HG03045 (cell line): Measurements from ENCODE around the gene DBN1.
A peak's percentile ranks its signal among the peaks of the same experiment; 100 is the strongest.

Source experiments
- ATAC-seq: cut with Tn5 transposase; IDR thresholded peaks from one replicate; pipeline ENCODE4 v1.9.1; 2021; ENCODE audit warnings: mild to moderate bottlenecking, moderate library complexity; ENCODE audit not compliant: unreplicated experiment

The DBN1 gene

GRCh38 chr5:177475563-177476427 lies 2.4 kb upstream of the DBN1 start:
- ATAC-seq: no peak

- ATAC-seq: no peak
Observed at GRCh38 chr5:177474846-177475562, 1.6 kb upstream of the DBN1 start.

DNA sequence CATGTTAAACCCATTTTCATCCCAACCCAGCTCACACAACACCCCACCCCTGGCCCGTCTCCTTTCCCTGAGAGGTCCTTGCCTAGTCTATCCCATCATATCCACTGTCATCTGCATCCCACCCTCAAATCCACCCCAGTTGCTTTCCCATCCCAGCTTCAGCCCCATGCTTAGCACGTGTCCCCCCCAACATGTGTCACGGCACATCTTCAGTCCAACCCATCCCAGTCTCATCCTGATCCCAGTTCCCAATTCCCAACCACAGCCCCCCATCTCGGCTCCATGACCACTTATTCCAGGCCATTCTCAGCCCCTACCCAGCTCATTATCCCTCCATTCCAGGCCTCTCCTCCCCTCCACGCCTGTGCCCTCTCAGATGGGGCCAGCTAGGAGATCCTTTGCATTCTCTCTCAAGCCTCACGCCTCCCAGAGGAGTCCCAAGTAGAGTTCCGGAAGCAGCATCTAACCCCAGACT lies 605 bp upstream of the DBN1 start:
- no peak for ATAC-seq

GRCh38 chr5:177472460-177473442 lies 683 bp downstream of the DBN1 start:
- peak; percentile 36 for ATAC-seq

GRCh38 chr5:177471610-177472356 lies 1.7 kb downstream of the DBN1 start:
- ATAC-seq: no peak

DNA sequence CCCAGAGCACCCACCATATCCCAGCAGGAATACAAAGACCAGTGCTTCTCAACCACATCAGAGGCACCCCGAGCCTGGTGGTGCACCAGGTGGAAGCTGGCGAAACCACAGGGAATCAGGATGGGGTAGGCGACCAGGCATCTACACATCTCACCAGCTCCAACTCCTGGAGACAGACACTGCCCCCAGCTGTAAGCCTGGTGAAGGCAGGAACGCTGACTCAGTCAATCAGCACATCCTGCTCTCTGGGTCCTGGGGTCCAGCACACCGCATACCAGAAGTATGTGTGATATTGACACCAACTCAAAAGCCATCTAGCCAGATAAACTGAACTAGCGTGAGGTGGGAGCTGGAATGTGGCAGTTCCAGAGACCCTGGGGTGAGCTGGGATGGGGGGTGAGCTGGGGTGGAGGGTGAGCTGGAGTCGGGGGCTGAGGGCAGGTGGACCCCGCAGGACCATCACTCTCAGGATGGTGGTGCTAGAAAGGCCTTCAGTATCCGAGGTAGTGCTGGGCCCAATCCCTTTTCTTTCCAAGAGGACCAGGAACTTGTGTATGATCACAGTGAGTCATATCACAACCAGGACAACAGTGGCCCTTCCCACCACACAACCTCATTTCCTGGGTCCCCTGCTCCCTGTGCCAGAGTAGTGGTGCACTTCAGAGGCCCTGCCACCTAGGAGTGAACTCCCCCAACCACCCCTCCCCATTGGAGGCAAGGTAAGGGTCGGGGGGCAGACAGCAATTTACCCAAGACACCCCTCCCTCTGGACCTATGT lies 2.5 kb downstream of the DBN1 start:
- no peak for ATAC-seq

DNA sequence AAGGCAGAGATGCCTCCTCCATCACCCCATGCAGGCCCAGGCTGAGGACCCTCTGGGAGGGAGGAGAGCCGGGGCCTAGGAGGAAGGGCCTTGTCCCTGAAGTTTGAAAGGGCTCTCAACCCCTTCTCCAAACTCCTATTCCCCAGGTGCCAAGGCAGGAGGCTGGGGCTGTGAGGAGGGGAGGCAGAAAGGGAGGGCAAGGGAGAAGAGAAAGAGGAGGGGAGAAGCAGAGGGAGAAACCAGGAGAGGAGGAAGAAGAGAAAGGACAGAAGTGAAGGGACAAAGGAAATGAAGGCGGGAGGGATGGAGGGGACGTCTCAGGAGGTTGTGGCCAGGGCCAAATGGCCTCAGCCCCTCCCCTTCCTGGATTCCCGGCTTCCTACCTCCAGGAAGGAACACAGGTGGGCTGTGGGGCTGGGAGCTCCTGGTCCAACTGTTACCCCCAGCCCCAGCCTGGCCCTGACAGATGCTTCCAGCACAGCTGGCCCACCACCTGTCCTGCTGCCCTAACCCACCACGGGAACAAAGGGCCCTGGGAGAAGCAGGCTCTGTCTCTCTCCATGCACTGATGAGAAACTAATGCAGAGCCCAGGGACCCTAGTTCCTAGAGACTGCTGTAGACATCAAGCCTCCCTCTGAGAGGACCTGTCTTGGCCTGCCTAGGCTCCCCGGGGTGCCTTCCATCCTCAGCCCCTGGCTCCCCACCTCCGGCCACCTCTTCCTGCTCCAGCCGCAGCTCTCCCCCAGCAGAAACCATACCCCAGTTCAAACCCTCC lies 3.5 kb downstream of the DBN1 start:
- no peak for ATAC-seq

DNA sequence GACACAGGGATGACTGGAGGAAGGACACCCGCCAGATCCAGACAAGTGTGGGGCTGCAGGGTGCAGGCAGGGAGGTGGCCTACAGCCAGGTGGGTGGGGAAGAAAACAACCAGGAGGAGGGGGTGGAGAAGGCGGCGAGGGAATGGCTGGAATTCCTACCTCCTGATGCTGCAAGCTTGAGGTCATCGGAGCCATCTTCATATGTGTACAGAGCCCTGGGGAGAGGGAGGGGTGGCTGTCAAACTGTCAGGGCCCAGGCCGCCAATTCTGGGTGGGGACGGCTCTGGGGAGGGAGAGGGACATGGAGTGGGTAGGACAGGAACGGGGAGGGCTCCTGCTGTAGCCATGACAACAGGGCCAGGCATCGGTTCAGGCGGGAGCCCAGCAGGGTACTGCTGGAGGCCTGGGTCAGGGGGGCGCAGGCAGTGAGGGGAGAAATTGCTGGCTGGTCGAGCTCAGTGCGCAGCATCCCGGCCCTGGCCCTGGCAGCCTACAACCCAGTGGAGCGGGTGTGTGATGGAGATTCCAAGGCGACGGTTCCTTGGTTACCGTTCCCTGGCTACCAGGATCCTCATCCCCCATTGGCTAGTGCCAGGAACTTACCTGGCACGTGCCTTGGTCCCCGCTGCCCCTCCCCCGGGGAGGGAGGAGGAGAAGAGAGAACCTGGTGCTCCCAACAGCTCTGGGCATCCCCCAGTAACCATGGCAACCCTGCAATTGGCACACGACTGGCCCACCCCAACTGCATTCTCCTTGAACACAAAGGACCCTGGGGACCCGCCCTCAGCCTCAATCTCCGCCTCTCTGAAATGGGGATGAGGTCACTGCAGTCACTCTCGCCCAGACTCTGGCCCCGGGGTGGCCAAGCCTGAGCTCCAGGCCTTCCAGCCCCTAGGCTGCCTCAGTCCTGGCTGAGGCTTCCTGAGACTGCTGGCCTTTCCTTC lies 4.5 kb downstream of the DBN1 start:
- ATAC-seq: no peak

GRCh38 chr5:177468329-177468684 lies 5.1 kb downstream of the DBN1 start:
- ATAC-seq: no peak

DNA sequence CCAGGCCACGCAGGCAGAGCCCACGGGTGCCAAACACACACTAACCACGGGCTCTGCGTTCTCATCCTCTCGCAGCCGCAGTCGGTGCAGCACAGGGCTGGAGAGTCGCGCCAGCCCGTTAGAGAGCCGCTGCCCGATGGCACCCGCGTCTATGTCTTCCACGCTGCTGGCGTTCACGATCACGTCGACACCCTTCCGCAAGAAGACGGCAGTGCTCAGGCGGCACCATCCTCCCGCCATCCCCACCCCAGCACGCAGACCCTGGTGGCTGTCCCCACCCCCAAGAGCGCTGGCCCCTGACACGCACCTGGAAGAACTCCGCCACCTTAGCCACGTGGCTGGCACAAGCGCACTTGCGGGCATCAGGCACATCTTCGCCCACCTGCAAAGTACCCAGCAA lies 6.0 kb downstream of the DBN1 start:
- ATAC-seq: no peak

- ATAC-seq: no peak
Observed at GRCh38 chr5:177466861-177467260, 6.6 kb downstream of the DBN1 start.

DNA sequence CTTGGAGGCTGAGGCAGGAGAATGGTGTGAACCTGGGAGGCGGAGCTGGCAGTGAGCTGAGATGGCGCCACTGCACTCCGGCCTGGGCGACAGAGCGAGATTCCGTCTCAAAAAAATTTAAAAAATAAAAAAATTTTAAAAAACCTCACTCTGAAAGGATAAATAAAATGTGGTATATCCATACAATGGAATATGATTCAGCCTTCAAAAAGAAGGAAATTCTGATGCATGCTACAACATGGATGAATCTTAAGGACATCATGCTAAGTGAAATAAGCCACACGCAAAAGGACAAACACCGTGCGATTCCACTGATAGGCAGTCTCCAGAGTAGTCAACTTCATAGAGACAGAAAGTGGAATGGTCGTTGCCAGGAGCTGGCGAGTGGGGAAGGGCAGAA lies 8.4 kb downstream of the DBN1 start:
- no peak for ATAC-seq

- no peak for ATAC-seq
Observed at GRCh38 chr5:177462021-177462670, 11.3 kb downstream of the DBN1 start.

- ATAC-seq: no peak
Observed at GRCh38 chr5:177459819-177460628, 13.4 kb downstream of the DBN1 start.

DNA sequence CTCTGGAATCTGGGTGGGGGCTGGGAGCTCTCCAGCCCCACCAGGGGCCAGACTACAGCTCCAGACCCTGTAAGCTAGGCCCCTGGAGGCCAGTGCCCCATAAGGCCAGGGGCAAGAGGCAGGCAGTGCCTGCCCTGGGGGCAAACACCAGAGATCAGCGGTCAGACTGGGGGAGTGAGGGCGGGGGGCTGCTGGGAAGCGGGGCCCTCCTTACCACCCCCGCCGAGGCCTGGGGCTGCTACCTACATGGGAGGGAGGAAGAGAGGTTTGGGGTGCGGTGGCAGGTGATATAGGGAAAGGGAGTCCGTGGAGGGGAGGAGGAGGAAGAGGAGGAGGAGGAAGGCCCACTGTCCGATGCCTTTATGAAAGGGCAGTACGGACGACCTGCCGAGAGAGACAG lies 14.1 kb downstream of the DBN1 start:
- ATAC-seq: no peak

GRCh38 chr5:177458912-177459350 lies 14.5 kb downstream of the DBN1 start:
- no peak for ATAC-seq
